HG02678 (cell line): ENCODE measurements around the gene AOPEP.

ENCODE experiments used
- ATAC-seq: cut with Tn5 transposase; IDR thresholded peaks from one replicate; pipeline ENCODE4 v1.9.1; 2021; ENCODE audit warnings: mild to moderate bottlenecking, moderate library complexity; ENCODE audit not compliant: unreplicated experiment

AOPEP gene

GRCh38 chr9:94726495-94727191 lies at the start of gene AOPEP:
Gene AOPEP (plus strand): TSS chr9:94726699. CDS start chr9:94759784, 33,085 bp downstream.
- peak; percentile 98 for ATAC-seq

- ATAC-seq, result no peak
These were observed 48.6 kb upstream of the AOPEP start for GRCh38 chr9:94677929-94678328.

- ATAC-seq, result no peak
These were observed 46.9 kb upstream of the AOPEP start for GRCh38 chr9:94679587-94679986.

GRCh38 chr9:94680020-94680419 lies 46.5 kb upstream of the AOPEP start:
- ATAC-seq, result no peak

GRCh38 chr9:94680621-94681020 lies 45.9 kb upstream of the AOPEP start:
- ATAC-seq, result no peak

GRCh38 chr9:94681508-94681907 lies 45.0 kb upstream of the AOPEP start:
- ATAC-seq, result no peak

- no peak for ATAC-seq
These were observed 41.1 kb upstream of the AOPEP start for GRCh38 chr9:94685359-94685758.

- ATAC-seq, result no peak
These were observed 39.0 kb upstream of the AOPEP start for GRCh38 chr9:94687451-94687850.

- no peak for ATAC-seq
These were observed 36.2 kb upstream of the AOPEP start for GRCh38 chr9:94690344-94690743.

- no peak for ATAC-seq
These were observed 33.9 kb upstream of the AOPEP start for GRCh38 chr9:94692601-94693000.

- no peak for ATAC-seq
These were observed 32.9 kb upstream of the AOPEP start for GRCh38 chr9:94693485-94694204.

- ATAC-seq, result no peak
These were observed 30.0 kb upstream of the AOPEP start for GRCh38 chr9:94696545-94696944.

- no peak for ATAC-seq
These were observed 28.4 kb upstream of the AOPEP start for GRCh38 chr9:94697972-94698581.

- ATAC-seq, result no peak
These were observed 26.7 kb upstream of the AOPEP start for GRCh38 chr9:94699715-94700373.

- no peak for ATAC-seq
These were observed 26.1 kb upstream of the AOPEP start for GRCh38 chr9:94700445-94700844.

GRCh38 chr9:94703488-94704140 lies 22.9 kb upstream of the AOPEP start:
- no peak for ATAC-seq

GRCh38 chr9:94705162-94705702 lies 21.3 kb upstream of the AOPEP start:
- ATAC-seq, result no peak

GRCh38 chr9:94706922-94707321 lies 19.6 kb upstream of the AOPEP start:
- ATAC-seq, result no peak

- ATAC-seq, result no peak
These were observed 12.9 kb upstream of the AOPEP start for GRCh38 chr9:94713436-94714215.

GRCh38 chr9:94714494-94714893 lies 12.0 kb upstream of the AOPEP start:
- no peak for ATAC-seq
